Measurements from ENCODE around the gene ETDB.
"Not testable (repeated sequence)": the region's sequence is repeated elsewhere in the genome, so short reads cannot be mapped to it uniquely, and the experiment has no call there.

Gene ETDB

GRCh38 chrX:135120056-135120576, at the start of gene ETDB:
TSS of gene ETDB (minus strand) at chrX:135120526. CDS start at chrX:135119261, 1,265 bp downstream.
- not testable (repeated sequence) for DNase-seq (ENCODE audit: low read depth, low spot score)

DNA sequence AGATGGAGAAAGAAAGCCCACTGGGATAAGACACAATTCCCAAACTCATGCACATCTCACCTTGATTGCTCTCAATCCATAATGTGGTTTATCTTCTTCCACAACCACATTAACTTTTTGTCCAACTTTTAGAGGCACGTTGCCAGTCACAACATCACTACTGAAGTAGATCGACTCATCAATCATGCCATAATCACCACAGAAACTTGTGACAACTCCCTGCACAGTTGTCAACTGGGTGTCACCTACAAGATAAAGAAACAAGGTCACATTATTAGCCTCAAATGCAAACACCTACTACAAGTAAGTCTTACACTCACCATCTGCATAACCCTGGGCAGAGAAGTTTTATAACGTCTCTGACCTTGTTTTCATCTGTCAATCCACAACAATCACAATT, 49.2 kb upstream of the ETDB start:
- DNase-seq (ENCODE audit: low read depth, low spot score), result not testable (repeated sequence)

DNA sequence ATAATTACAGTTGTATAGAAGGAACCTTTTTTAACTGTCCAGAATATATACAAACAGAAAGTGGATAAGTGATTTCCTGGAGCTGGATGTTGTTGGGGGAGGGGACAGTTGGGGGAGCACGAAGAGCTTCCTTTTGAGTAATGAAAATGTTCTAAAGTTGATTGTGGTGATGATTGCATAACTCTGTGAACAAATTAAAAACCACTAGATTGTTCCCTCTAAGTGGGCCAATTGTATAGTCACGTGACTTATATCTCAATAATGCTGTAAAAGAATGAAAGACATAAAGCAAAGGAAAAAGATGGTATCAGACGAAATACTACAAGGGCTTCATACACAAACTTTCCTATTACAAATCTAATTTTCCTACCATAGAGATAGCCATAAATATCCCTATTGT, 48.2 kb upstream of the ETDB start:
- DNase-seq (ENCODE audit: low read depth, low spot score), result no peak

DNA sequence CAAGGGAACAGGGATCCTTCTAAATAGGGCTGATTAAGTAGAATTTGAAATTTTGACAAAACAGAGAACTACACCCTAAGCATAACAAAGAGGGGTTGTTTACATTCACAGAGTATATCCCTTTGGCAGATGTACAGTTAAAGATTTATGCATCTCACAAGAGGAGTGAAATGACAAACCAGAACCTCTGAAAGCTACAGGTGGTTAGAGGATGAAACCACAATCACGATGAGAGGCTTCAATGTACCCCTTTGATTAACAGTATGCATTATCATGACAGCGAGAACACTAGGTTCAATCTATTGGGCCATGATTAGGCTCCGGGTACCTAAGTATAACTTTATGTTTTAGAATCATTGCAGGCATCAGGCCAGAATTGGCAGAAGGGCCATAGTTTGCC, 34.4 kb upstream of the ETDB start:
- not testable (repeated sequence) for DNase-seq (ENCODE audit: low read depth, low spot score)

GRCh38 chrX:135126145-135126544, 5.8 kb upstream of the ETDB start:
- DNase-seq (ENCODE audit: low read depth, low spot score), result not testable (repeated sequence)

DNA sequence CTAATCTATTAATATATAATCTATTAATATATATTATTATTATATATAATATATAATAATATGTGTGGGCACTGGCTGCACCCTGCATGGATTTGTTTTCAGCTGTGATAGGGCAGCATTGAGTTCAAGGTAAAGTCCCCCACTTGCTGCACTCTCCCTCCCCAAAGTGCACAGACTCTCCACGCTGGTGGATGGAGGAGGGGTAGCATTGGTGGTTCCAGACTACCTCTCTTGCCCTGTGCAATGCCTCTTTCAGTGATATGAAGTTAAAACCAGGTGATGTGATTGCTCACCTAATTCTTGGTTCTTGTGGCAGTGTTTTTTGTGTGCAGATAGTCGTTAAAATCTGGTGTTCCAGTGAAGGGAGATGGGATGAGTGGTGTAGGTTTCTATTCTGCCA, 4.3 kb downstream of the ETDB start:
- not testable (repeated sequence) for DNase-seq (ENCODE audit: low read depth, low spot score)

GRCh38 chrX:135114392-135114791, 5.9 kb downstream of the ETDB start:
- DNase-seq (ENCODE audit: low read depth, low spot score), result no peak

DNA sequence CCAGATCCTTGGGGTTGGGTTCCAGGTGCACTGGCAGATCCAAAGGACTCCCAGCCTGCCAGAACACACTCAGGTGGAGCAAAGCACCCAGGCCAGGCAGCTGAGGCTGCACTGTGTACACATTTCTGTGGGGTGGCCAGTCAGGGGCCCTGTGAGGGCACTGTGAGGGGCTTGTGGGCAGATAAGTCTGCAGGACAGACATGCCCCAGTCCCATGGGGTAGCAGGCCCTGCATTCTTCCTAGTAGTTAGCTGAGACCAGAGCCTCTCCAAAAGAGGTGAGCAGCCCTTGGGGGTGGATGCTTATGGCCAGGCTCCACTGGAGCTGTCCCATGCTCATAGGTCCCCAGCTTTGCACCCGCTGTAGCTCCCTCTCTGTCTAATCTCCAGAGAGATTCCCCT, 7.6 kb downstream of the ETDB start:
- no peak for DNase-seq (ENCODE audit: low read depth, low spot score)

GRCh38 chrX:135112096-135112729, 8.1 kb downstream of the ETDB start:
- DNase-seq (ENCODE audit: low read depth, low spot score), result no peak

- no peak for DNase-seq (ENCODE audit: low read depth, low spot score)
These were observed 10.8 kb downstream of the ETDB start for GRCh38 chrX:135109554-135109953.

DNA sequence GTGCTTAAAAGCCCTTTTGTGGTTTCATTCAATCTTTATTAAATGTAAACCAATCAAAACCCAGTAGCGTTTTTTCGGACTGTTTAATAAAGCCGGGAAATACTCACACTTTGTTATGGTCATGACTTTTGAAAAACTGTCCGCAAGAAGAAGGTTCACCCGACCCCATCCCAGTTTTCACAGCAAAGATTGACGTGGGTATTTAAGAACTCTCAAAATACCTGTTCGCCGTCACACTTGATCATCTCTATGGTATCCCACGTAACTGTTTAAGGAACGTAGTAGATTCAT, 20.9 kb downstream of the ETDB start:
- DNase-seq (ENCODE audit: low read depth, low spot score), result no peak

DNA sequence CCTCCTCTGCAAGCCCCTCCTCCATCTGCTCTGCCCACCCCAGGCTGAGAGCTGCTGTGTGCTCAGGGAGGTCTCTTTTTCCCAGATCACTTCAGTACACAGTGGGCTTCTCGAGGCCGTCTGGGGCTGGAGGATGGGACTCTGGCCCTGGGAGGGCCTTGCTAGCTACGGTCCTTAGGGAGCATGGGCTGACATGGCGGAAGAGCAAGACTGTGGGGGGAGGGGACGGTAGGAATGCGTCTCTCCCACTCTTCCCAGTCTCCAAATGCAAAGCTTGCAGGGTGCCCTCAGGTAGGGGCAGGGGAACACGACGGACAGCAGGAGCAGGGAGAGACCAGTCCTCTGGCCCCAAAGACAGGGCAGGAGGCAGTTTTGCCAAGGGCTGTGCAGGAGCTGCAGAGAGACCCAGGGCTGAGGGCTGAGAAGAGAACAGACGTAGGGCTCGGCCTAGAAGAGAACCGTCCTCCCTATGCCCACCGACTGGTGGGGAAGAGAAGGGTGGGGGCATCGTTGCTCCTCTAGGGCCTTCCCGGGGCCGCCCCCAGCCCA, 23.1 kb downstream of the ETDB start:
- not testable (repeated sequence) for DNase-seq (ENCODE audit: low read depth, low spot score)

DNA sequence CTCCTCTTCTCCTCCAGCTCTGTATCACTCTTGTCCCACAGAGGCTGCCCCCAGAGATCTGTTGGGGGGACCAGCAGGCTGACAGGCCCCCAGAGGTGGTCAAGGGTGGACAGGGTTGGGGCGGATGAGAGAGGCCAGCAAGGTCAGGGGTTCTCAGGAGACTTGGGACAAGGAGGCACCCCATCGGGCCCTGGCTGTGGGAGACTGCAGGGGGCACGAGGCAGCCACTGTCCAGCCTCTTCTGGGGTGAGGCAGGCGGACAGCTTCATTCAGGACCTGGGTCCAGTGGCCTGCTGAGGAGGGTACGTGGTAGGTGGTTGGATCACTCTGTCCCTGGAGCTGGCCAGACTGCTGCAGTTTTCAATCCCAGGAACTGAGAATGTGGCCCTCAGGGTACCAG, 24.6 kb downstream of the ETDB start:
- no peak for DNase-seq (ENCODE audit: low read depth, low spot score)

- no peak for DNase-seq (ENCODE audit: low read depth, low spot score)
These were observed 25.6 kb downstream of the ETDB start for GRCh38 chrX:135094726-135095125.

DNA sequence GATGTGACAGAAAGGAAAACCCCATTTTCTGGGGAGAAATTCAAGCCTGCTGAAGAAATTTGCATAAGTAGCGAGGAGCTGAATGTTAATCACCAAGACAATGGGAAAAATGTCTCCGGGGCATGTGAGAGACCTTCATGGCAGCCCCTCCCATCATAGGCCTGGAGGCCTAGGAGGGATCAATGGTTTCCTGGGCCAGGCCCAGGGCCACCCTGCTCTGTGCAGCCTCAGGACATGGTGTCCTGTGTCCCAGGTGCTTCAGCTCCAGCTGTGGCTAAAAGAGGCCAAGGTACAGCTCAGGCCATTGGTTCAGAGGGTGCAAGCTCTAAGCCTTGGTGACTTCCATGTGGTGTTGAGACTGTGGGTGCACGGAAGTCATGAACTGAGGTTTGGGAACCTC, 31.2 kb downstream of the ETDB start:
- no peak for DNase-seq (ENCODE audit: low read depth, low spot score)

GRCh38 chrX:135087867-135088266, 32.5 kb downstream of the ETDB start:
- no peak for DNase-seq (ENCODE audit: low read depth, low spot score)

DNA sequence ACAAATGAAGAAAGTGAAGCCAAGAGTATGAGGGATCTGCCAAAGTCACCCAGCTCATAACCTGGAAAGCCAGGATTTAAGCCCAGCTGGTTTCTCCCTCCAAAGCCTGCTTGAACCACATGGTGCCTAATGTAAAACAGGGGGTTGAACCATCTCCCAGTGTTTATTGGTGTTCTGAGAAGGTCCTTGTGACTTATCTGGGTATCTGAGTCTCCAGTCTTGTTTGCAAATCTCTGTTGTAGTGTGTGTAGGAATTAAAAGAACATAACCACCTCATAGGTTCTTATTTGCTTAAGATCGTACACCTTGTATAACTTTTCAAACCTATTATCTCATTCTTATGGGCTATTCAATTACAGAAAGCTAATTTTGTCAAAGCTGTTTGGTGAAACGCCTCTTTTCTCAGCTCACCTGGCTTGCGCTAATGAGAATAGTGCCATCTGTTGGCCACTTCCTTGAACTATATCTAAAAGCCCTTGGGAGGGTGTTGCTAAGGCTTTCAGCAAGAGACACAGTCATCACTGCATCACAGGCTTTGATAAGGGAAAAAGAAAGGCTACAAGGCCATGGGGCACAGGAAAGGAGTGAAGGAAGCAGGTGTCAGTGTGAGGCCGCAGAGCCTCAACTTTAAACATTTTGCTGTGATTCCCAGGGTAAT, 34.0 kb downstream of the ETDB start:
- DNase-seq (ENCODE audit: low read depth, low spot score), result no peak

- no peak for DNase-seq (ENCODE audit: low read depth, low spot score)
These were observed 38.5 kb downstream of the ETDB start for GRCh38 chrX:135081693-135082404.
